ENCODE measurements around the gene LHX3.

- 0 out of 6 replicates have a peak, but pooled peaks of 1 of the 3 experiments have one; percentile 1 for TF ChIP-seq CTCF (IDR thresholded peaks at IDR 0.05 in 2 of 3, conservative IDR thresholded peaks at IDR 0.05 in 1 of 3; ENCODE audit: control insufficient read depth in 2 of 3, extremely low read depth in 1 of 3, insufficient read depth in 1 of 3, low read depth in 3 of 3, low read length in 3 of 3)
- TF ChIP-seq E2F8 (IDR thresholded peaks at IDR 0.05; ENCODE audit: low read depth, partially characterized antibody), result no peak
- no peak for TF ChIP-seq EZH2 (IDR thresholded peaks at IDR 0.05; ENCODE audit: borderline replicate concordance, control insufficient read depth, low read depth, low read length)
- TF ChIP-seq, protein P1, sequence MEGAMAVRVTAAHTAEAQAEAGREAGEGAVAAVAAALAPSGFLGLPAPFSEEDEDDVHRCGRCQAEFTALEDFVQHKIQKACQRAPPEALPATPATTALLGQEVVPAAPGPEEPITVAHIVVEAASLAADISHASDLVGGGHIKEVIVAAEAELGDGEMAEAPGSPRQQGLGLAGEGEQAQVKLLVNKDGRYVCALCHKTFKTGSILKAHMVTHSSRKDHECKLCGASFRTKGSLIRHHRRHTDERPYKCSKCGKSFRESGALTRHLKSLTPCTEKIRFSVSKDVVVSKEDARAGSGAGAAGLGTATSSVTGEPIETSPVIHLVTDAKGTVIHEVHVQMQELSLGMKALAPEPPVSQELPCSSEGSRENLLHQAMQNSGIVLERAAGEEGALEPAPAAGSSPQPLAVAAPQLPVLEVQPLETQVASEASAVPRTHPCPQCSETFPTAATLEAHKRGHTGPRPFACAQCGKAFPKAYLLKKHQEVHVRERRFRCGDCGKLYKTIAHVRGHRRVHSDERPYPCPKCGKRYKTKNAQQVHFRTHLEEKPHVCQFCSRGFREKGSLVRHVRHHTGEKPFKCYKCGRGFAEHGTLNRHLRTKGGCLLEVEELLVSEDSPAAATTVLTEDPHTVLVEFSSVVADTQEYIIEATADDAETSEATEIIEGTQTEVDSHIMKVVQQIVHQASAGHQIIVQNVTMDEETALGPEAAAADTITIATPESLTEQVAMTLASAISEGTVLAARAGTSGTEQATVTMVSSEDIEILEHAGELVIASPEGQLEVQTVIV (IDR thresholded peaks at IDR 0.05; ENCODE audit: borderline replicate concordance, partially characterized antibody), result no peak
- TF ChIP-seq PBX3 (IDR thresholded peaks at IDR 0.05; ENCODE audit: insufficient replicate concordance, low read depth, low read length), result no peak
- TF ChIP-seq, protein P2, sequence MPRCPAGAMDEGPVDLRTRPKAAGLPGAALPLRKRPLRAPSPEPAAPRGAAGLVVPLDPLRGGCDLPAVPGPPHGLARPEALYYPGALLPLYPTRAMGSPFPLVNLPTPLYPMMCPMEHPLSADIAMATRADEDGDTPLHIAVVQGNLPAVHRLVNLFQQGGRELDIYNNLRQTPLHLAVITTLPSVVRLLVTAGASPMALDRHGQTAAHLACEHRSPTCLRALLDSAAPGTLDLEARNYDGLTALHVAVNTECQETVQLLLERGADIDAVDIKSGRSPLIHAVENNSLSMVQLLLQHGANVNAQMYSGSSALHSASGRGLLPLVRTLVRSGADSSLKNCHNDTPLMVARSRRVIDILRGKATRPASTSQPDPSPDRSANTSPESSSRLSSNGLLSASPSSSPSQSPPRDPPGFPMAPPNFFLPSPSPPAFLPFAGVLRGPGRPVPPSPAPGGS (IDR thresholded peaks at IDR 0.05; ENCODE audit: borderline replicate concordance, insufficient read depth, low read depth, low read length, poor library complexity, severe bottlenecking), result no peak
- TF ChIP-seq POLR2A (IDR thresholded peaks at IDR 0.05; ENCODE audit: low read depth, low read length), result peak; percentile 59
- TF ChIP-seq SIN3A (IDR thresholded peaks at IDR 0.05; ENCODE audit: low read depth, low read length), result no peak
- no peak for TF ChIP-seq ZNF274 (IDR thresholded peaks at IDR 0.05; ENCODE audit: insufficient read depth, insufficient read length)
Measured at GRCh38 chr9:136225366-136225747, 20.4 kb upstream of the LHX3 start.

Data from GM12878 (cell line).